ENCODE results near the gene SERPINA1.

GRCh38 chr14:94362614-94363133 is 25.7 kb downstream of the SERPINA1 start:
- TF ChIP-seq CTCF (conservative IDR thresholded peaks at IDR 0.05 in 1 of 2, IDR thresholded peaks at IDR 0.05 in 1 of 2; ENCODE audit: extremely low read depth in 1 of 2, insufficient read depth in 1 of 2, low read depth in 1 of 2, low read length in 2 of 2) (no peak), EZH2 (IDR thresholded peaks at IDR 0.05; ENCODE audit: borderline replicate concordance, low read length) (no peak)
